K562 (cell line): ENCODE measurements around the gene GYPC. TPM values are rescaled to one million over a fixed set of nuclear protein-coding genes. Genes with fewer than 3 reads are reported as not detected.

Source experiments
- ATAC-seq: fragments of 200-7000 bp; cut with Tn5 transposase; 3 replicates; pipeline ENCODE4 v1.9.1; 2020; ENCODE audit warnings: moderate library complexity
- BruUV-seq: library from RNA; stranded (reverse); fragments of 400-500 nt; replicated peaks from 2 replicates; lab custom pipeline; 2021; lab: Mats Ljungman, UMichigan
- CTCF ChIA-PET: fragments of 300-600 bp; formaldehyde crosslinking; extraction: SDS; loops from one replicate; lab custom pipeline; 2021; ENCODE audit warnings: low intra/inter-chr PET ratio; lab: Yijun Ruan, JAX
- POLR2A ChIA-PET: fragments of 300-600, 350-650 bp; sonication (Branson Sonifier 250); formaldehyde crosslinking; extraction: SDS; loops from one replicate; lab custom pipeline; 2021; ENCODE audit warnings: antibody characterized with exemption, inconsistent platforms; lab: Yijun Ruan, JAX
- DNase-seq, 4 experiments: peaks; one replicate each; pipeline versions ENCODE4 v3.0.0 to v3.0.0-alpha.2; 2011 to 2018; ENCODE audit warnings: low spot score in 3 of 4, mixed read lengths in 3 of 4; ENCODE audit errors: extremely low read depth in 1 of 4
- FAIRE-seq: peaks from 2 replicates; lab custom pipeline; 2011; peaks lifted over from hg19 to GRCh38; lab: Jason Lieb, UNC
- H2AFZ ChIP-seq: 2 replicates; pipeline ENCODE4 v1.6.0; 2011; ENCODE audit warnings: low read depth, low read length, control low read depth, inconsistent platforms
- H3K27ac ChIP-seq: fragments of 200-600 bp; 3 replicates; pipeline ENCODE4 v1.8.0; 2011; ENCODE audit warnings: low read depth, mild to moderate bottlenecking, control low read depth, inconsistent platforms, low read length, moderate library complexity, mixed read lengths; ENCODE audit errors: extremely low read depth
- H3K27me3 ChIP-seq, 2 experiments: fragments of 300-600 bp in 1 of 2; 2 replicates in 1 of 2; 3 replicates in 1 of 2; pipeline versions ENCODE4 v1.6.0 to v1.8.0; 2011; ENCODE audit warnings: inconsistent platforms in 2 of 2, low read length in 2 of 2, mild to moderate bottlenecking in 1 of 2, mixed read lengths in 1 of 2, moderate library complexity in 1 of 2; ENCODE audit not compliant: control insufficient read depth in 2 of 2, insufficient read depth in 2 of 2
- H3K36me3 ChIP-seq: fragments of 300-600 bp; 3 replicates; pipeline ENCODE4 v1.8.0; 2011; ENCODE audit warnings: mild to moderate bottlenecking, low read length, inconsistent platforms; ENCODE audit not compliant: control insufficient read depth, insufficient read depth
- H3K4me1 ChIP-seq, 2 experiments: fragments of 200-600 bp in 1 of 2; replicated peaks in 1 of 2; 2 replicates in 1 of 2; 3 replicates in 1 of 2; pipeline versions ENCODE4 v1.5.1 to v1.8.0; 2011; ENCODE audit warnings: inconsistent platforms in 2 of 2, low read length in 2 of 2, mild to moderate bottlenecking in 1 of 2, mixed read lengths in 1 of 2, moderate library complexity in 1 of 2; ENCODE audit not compliant: control insufficient read depth in 2 of 2, insufficient read depth in 2 of 2
- H3K4me2 ChIP-seq: 2 replicates; pipeline ENCODE4 v1.6.1; 2011; ENCODE audit warnings: low read length, control low read depth, inconsistent platforms, mixed read lengths; ENCODE audit not compliant: insufficient read depth
- H3K4me3 ChIP-seq: fragments of 200-600 bp; sonication (generic), shearing (Covaris generic); 2 replicates; pipeline ENCODE4 v1.5.1; 2016; ENCODE audit warnings: control low read depth, inconsistent platforms
- H3K79me2 ChIP-seq: fragments of 200-600 bp; 3 replicates; pipeline ENCODE4 v1.8.0; 2011; ENCODE audit warnings: low read length, inconsistent platforms; ENCODE audit not compliant: control insufficient read depth, insufficient read depth
- H3K9ac ChIP-seq, 2 experiments: 2 replicates each; pipeline versions ENCODE4 v1.6.0 to v1.6.1; 2011; ENCODE audit warnings: low read depth in 2 of 2, low read length in 2 of 2, control low read depth in 1 of 2, inconsistent platforms in 1 of 2, mild to moderate bottlenecking in 1 of 2, mixed read lengths in 1 of 2; ENCODE audit not compliant: insufficient read depth in 1 of 2
- H3K9me1 ChIP-seq: one replicate; pipeline ENCODE4 v1.6.0; 2011; ENCODE audit warnings: inconsistent platforms, mild to moderate bottlenecking, low read length, moderate library complexity; ENCODE audit not compliant: control insufficient read depth, insufficient read depth
- H3K9me3 ChIP-seq: replicated peaks from 2 replicates; pipeline ENCODE4 v1.5.1; 2011; ENCODE audit warnings: low read depth, low read length, inconsistent platforms; ENCODE audit not compliant: control insufficient read depth, insufficient read depth
- H4K20me1 ChIP-seq: replicated peaks from 2 replicates; pipeline ENCODE4 v1.6.1; 2011; ENCODE audit warnings: low read length, inconsistent platforms, mixed read lengths; ENCODE audit not compliant: control insufficient read depth, insufficient read depth
- CBFA2T3 ChIP-seq: fragments of 450-650 bp; IDR thresholded peaks from 2 replicates; pipeline ENCODE4 v1.6.1; 2017
- CTCF ChIP-seq, 3 experiments: IDR thresholded peaks in 2 of 3; conservative IDR thresholded peaks in 1 of 3; 2 replicates each; pipeline ENCODE4 v1.5.1; 2011 to 2012; ENCODE audit warnings: low read length in 3 of 3, mild to moderate bottlenecking in 3 of 3, control low read depth in 2 of 3, improper control_type of control experiment in 1 of 3, inconsistent platforms in 1 of 3, low read depth in 1 of 3, mixed read lengths in 1 of 3, moderate library complexity in 1 of 3; ENCODE audit not compliant: insufficient read depth in 2 of 3
- KLF16 ChIP-seq: IDR thresholded peaks from 2 replicates; pipeline ENCODE4 v1.6.1; 2016; ENCODE audit warnings: antibody characterized with exemption
- NR2C2 ChIP-seq, 2 experiments: fragments of 200-800 bp in 1 of 2; sonication (Bioruptor generic) in 1 of 2; sonication (generic) in 1 of 2; formaldehyde crosslinking in 1 of 2; IDR thresholded peaks; 2 replicates each; pipeline versions ENCODE4 v1.6.1 to v1.8.0; 2016 to 2022; ENCODE audit warnings: mild to moderate bottlenecking in 1 of 2, missing compliant biosample characterization in 1 of 2, missing genetic modification characterization in 1 of 2, missing genetic modification reagents in 1 of 2
- RAD21 ChIP-seq, 2 experiments: fragments of 250-450 bp in 1 of 2; fragments of 450-650 bp in 1 of 2; sonication (Bioruptor Pico) in 1 of 2; formaldehyde crosslinking in 1 of 2; IDR thresholded peaks in 1 of 2; conservative IDR thresholded peaks in 1 of 2; 2 replicates each; pipeline versions ENCODE4 v1.4.0 to v1.8.0; 2020 to 2022; ENCODE audit warnings: mild to moderate bottlenecking in 2 of 2, moderate library complexity in 1 of 2
- RCOR1 ChIP-seq, 2 experiments: IDR thresholded peaks; 2 replicates each; pipeline ENCODE4 v1.6.1; 2012; ENCODE audit warnings: low read depth in 2 of 2, low read length in 2 of 2, borderline replicate concordance in 1 of 2, improper control_type of control experiment in 1 of 2
- RFX7 ChIP-seq: fragments of 250-450 bp; sonication (Bioruptor Pico); IDR thresholded peaks from 2 replicates; pipeline ENCODE4 v1.5.1; 2021; ENCODE audit warnings: mild to moderate bottlenecking
- SMC3 ChIP-seq: conservative IDR thresholded peaks from 2 replicates; pipeline ENCODE4 v1.6.1; 2011; ENCODE audit warnings: low read depth, low read length, improper control_type of control experiment; ENCODE audit not compliant: insufficient read depth
- THRAP3 ChIP-seq: fragments of 450-650 bp; IDR thresholded peaks from 2 replicates; pipeline ENCODE4 v1.6.1; 2016; ENCODE audit warnings: mild to moderate bottlenecking, inconsistent platforms, borderline replicate concordance
- WGBS: fragments of 100-300 bp; shearing (Covaris generic); methylation state at CpG from one replicate; pipeline ENCODE4 v1.1.6; 2016; ENCODE audit warnings: low coverage, mixed read lengths; ENCODE audit not compliant: insufficient coverage; ENCODE audit errors: missing lambda C conversion rate; 5-methylcytosine and 5-hydroxymethylcytosine counted together
- in situ Hi-C: fragments of 300-500 bp; cut with MboI; formaldehyde crosslinking; loops from 4 replicates; pipeline ENCODE4 v1.15.0; 2018; ENCODE audit warnings: inconsistent platforms, mixed read lengths
- intact Hi-C: fragments of 100-400 bp; cut with micrococcal nuclease; formaldehyde crosslinking; loops from 2 replicates; pipeline ENCODE4 v1.14.2; 2022
- polyA plus RNA-seq, 8 experiments: library from polyadenylated mRNA; depleted of rRNA in 4 of 8; stranded (reverse) in 5 of 8; unstranded in 3 of 8; fragments of >200 nt; fragmentation: Nextera tagmentation in 2 of 8; fragmentation: Illumina TruSeq in 1 of 8; extraction: Ambion mirVana in 2 of 8; extraction: Trizol in 1 of 8; gene quantifications; 2 replicates each; pipeline versions ENCODE4 v1.2.1 to v1.2.3, GENCODE V29; 2011 to 2014; ENCODE audit warnings: inconsistent platforms in 1 of 8, missing spikeins in 1 of 8
- total RNA-seq, 7 experiments: library from RNA; depleted of rRNA in 6 of 7; stranded (reverse); fragments of >200 nt in 6 of 7; fragmentation: Illumina TruSeq in 2 of 7; extraction: Trizol in 2 of 7; gene quantifications; 2 replicates each; pipeline versions ENCODE4 v1.2.1 to v1.2.3, GENCODE V29; 2011 to 2021; ENCODE audit warnings: low replicate concordance in 1 of 7

Gene GYPC
- total and polyA plus RNA-seq, 9 of the 15 experiments (the other 6 are each of a cell fraction or from before 2014, with no cell fraction given), result 50.6 to 282 (median 194) TPM

DNA sequence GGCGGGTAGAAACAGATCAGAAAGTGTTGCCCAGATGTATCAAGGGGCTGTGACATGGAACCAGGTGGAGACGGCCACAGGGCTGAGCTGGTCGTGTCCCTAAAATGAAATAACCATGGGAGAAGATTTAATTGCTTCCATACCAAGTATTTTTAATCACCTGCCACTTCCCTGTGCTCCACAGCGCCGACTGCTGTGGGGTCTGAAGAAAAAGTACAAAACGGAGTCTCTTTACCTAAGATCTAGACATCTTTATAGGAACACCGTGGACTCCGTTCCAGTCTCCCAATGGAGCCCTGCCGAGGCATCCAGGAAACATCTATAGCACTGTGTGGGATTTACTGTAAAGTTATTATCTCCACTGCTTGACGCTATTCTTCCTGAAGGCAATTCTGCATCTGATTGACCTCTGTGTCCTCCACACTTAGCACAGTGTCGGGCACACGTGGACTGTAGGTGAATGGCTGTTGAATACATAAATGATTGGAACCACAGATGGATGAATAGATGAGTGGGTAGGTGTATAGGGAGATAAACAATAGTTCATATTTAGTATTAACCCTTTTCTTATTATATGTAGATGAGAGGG, 21.6 kb upstream of the GYPC start:
- H3K9ac ChIP-seq, result peak overlapping the region in 1 of 2 experiments; percentile 2; a peak in 1 of 4 replicates
- POLR2A ChIA-PET, result interaction anchor here (0.6 to 1.5 kb wide), 2 partner anchors 9 to 223 kb away, joined by 3 read pairs; no protein-coding TSS in a partner anchor
- in situ Hi-C loops (no loop called here), intact Hi-C loops (no loop called here)
- no peaks in the 10 kb centered on the region for H3K79me2 ChIP-seq
- H3K4me2 ChIP-seq, result peak overlapping the region; percentile 29; the same call in 1 of the 2 replicates
- H3K9me3 ChIP-seq, result no peaks in the 10 kb centered on the region
- 19% methylated on average over 12 of the region's 12 CpGs for WGBS
- H3K4me1 ChIP-seq, result peaks cover 15 to 29% of the 10 kb centered on the region in 2 experiments; a peak in 4 of 5 replicates
- CTCF ChIA-PET, result no interaction called here
- H3K9me1 ChIP-seq, result no peaks in the 10 kb centered on the region
- DNase-seq, result peak in 3 of 4 experiments; percentile 30 to 68 (median 54)
- TF ChIP-seq THRAP3 (no peak), CBFA2T3 (no peak), RAD21 (CRISPR knock-in tag; conservative IDR thresholded peaks at IDR 0.05 in 1 of 2, IDR thresholded peaks at IDR 0.05 in 1 of 2) (peak; percentile 39 to 55), RCOR1 (IDR thresholded peaks at IDR 0.05; ENCODE audit: borderline replicate concordance in 1 of 2, low read depth in 2 of 2, low read length in 2 of 2) (0 out of 4 replicates have a peak, but pooled peaks of 1 of the 2 experiments have one; percentile 22), CTCF (IDR thresholded peaks at IDR 0.05 in 2 of 3, conservative IDR thresholded peaks at IDR 0.05 in 1 of 3; ENCODE audit: insufficient read depth in 2 of 3, low read depth in 1 of 3, low read length in 3 of 3) (peak; percentile 69 to 90 (median 75)), KLF16 (peak; percentile 53; the same call in 1 of the 2 replicates), SMC3 (peak; percentile 42; the same call in 1 of the 2 replicates), NR2C2 (CRISPR knock-in tag; IDR thresholded peaks at IDR 0.05) (no peak), NR2C2 (tag; IDR thresholded peaks at IDR 0.05) (no peak), RFX7 (CRISPR knock-in tag) (no peak)
- BruUV-seq, result no TSS peak
- FAIRE-seq, result peak; percentile 29
- H3K4me3 ChIP-seq, result no peak overlapping the region
- no peaks in the 10 kb centered on the region for H3K27me3 ChIP-seq
- no peak overlapping the region for H3K27ac ChIP-seq
- H4K20me1 ChIP-seq, result no peaks in the 10 kb centered on the region
- peak; percentile 83 for ATAC-seq
- H2AFZ ChIP-seq, result peak overlapping the region; percentile 83
- no peaks in the 10 kb centered on the region for H3K36me3 ChIP-seq
